NCI-H187 (cell line): ENCODE measurements around the gene BPIFB4.
"Not testable (repeated sequence)": the region's sequence is repeated elsewhere in the genome, so short reads cannot be mapped to it uniquely, and the experiment has no call there.

ENCODE experiments used
- DNase-seq, 2 experiments: peaks; one replicate each; lab custom pipeline; 2025; lab: John Stamatoyannopoulos, UW

BPIFB4 gene

DNA sequence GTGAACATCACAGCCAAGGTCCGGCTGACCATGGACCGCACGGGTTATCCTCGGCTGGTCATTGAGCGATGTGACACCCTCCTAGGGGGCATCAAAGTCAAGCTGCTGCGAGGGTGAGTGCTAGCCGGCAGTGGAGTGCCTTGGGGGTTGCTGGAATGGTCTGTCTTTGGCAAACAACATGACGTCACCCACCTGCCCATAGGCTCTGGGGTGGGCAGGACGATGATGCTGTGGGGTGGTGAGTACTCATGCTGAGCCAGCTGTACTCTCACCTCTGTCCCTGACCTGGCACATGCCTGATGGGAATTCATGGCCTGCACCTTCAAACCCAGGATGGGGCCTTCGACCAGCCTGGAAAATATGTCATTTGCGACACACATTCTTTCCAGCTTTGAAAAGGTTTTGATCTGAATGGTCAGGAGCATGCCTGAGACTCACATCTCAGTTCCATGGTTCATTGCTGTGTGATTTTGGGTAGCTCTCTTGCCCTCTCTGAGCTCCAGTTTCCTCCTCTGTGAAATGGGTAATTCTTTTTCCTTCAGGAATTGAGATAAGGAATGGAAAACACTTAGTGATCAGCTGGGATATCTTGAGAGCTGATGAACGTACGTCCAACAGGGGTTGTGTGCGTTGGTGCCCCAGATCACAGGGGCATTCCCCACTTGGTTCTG is 6.7 kb downstream of the BPIFB4 start:
- DNase-seq: no peak

DNA sequence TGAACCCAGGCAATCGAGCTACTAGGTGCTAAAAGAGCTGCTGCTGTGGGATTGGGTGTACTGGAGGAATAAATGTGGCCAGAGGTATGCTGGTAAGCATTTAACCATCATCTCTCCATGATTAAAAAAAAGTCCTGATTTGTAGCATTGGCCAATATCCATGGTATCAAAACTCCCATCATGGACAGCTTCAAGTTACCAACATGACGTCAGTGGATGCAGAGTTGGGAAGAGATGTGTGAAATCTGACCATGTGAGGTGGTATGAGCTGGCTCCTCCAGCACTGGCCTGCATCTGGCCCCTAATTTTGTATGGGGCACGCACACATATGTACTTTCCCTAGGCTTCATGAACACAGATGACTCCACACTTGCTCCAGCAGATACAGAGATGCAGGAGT is 11.7 kb downstream of the BPIFB4 start:
- DNase-seq: no peak

DNA sequence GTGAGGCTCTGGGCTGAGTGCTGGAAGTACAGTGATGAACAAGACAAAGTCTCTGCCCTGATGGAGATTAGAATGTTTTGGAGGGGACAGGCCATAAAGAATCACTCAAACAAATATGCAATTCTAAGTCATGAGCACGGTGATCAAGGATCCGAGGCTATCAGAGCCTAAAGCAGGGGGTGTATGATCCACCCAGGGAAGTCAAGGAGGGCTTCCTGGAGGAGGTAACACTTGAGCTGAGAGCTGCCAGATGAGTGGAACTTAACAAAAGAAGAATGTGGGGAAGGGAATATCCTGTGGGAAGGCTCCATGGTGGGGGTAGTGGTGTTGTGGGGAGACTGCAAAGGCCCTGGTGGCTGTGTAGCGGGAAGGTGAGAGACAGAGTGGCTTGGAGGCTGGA is 12.2 kb downstream of the BPIFB4 start:
- DNase-seq: no peak

DNA sequence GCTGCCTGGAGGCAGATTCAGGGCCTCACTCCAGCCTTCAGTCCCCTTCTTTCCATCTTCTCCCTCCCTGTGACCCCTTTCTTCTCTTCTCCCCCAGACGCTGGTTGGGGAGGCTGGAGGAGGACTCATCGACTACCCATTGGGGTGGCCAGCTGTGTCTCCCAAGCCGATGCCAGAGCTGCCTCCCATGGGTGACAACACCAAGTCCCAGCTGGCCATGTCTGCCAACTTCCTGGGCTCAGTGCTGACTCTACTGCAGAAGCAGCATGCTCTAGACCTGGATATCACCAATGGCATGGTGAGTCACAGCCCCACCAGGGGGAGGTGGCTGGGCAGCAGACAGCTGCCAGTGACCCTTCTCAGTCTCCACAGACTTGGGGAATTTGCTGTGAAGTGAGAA is 12.9 kb downstream of the BPIFB4 start:
- no peak for DNase-seq

DNA sequence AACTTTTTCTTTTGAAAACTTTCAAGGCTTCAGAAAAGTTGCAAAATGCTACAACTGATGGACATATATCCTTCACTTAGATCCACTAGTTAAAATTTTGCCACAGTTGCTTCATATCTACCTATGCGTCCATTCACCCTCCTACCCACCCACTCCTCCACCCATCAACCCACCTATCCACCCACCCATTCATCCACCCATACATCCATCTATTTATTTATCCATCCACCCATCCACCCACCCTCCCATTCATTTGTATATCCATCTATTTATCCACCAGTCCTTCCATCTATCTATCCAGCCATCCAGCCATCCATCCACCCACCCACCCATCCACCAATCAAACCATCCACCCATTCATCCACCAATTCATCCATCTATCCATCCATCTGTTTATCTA is 13.6 kb downstream of the BPIFB4 start:
- no peak for DNase-seq

DNA sequence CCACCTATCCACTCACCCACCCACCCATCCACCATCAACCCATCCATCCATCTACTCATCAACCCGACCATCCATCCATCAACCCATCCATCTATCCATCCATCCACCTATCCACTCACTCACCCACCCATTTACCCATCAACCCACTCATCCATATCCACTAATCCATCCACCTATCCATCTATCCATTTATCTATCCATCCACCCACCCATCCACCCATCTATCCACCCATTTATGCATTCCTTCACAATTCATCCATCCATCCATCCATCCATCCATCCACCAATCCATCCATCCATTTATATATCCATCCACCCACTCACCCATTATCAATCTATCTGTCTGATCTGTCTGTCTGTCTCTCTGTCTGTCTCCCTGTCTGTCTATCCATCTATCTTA is 14.1 kb downstream of the BPIFB4 start:
- DNase-seq: no peak

DNA sequence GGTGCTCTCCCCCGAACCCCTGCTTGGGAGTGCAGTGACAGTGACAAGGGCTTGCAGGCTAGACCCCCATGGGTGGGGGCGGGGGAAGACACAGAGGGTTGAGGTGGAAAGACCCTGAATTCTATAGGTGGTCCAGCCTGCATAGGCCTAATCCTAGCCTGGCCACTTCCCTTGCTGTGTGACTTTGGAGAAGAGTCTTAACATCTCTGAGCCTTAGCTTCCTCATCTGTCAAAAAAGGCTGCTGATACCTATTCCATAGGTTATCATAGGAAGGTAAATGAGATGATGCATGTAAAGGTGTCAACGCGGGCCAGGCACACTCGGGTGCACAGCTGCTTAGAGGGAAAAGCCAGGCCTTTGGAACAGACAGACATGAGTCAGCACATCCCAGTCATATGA is 15.8 kb downstream of the BPIFB4 start:
- DNase-seq: no peak

DNA sequence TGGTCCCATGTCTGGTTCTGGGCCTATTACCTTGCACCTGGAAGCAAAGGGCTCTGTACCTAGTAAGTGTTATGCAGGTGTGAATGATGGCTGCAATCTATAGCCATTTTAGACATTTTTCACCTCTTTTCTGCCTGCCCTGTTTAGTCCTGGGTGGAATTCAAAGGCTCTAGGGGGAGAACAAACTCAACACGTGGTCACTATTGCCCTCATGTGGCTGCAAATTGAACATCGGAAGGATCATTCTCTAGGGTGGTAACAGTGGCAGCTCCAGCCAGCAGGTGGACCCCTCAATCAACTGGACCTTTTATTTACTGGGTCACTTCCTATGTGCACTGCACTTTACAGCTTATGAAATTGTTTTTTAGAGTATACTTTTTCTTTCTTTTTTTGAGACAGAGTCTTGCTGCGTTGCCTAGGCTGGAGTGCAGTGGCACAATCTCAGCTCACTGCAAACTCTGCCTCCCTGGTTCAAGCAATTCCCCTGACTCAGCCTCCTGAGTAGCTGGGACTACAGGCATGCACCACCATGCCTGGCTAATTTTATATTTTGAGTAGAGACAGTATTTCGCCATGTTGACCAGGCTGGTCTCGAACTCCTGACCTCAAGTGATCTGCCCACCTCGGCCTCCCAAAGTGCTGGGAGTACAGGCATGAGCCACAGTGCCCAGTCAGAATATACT is 16.6 kb downstream of the BPIFB4 start:
- DNase-seq: peak; percentile 4 to 32

DNA sequence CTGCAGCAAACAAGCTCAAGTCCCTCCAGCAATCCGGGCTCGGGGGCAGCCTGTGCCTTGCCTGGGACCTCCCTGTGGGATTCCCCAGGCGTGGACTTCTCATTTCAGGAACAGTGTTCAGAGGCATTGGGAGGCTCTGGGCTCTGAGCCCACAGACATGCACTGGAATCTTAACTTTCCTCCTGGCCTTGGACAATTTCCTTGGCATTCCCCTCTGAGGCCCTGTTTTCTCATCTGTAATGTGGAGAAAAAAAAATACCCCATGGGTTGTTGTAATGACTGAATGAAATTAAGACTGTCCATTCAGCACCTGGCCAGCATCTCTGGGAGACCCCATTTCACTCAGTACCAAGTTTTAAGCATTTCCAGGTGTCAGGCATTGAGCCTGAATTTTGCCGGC is 17.6 kb downstream of the BPIFB4 start:
- no peak for DNase-seq

DNA sequence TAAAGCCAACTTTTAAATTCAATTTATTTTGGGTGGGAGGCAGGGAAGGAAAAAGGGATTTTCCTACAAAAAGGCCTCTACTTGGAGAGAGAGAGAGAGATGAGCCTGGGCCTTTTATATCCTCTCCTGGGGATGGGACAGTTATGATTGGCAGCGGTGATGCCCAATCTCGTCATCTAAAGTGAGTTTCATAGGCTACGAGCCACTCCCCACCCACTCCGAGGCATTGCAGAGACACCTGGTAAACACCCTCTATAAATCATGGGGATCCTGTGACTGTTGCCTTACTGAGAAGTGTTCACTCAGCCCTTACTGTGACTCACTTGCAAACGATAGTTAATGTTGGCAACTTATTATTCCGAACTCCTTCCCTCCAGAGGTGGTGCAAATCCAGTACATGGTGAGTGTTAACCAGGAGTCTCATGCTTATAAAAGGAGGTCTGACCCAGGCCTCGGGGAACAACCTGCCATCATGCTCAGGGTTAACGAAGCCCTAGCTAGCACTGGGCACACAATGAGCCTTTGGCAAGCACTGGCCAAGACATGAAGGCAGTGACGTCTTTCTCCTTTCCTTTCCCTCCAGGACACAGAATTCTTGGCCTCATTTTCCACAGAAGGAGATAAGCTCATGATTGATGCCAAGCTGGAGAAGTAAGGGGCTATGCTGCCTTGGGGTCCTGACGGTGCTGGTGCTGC is 20.5 kb downstream of the BPIFB4 start:
- no peak for DNase-seq

DNA sequence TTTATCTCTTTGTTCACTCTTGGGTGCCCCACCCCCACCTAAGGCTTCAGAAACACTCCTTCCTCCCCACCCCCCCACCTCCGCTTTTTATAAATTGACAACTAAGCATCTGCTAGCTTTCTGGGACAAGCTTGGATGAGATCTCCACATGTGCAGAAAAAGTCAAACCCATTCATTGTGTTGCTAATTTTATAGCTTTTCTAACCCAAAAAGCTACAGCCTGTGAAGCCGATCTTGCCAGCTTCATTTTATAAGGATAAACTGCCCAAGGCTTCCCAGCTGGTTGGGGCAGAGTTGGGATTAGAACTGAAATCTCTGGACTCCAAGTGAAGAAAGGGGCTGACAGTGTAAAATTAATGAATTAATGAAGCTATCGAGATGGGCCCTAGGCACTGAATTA is 24.1 kb downstream of the BPIFB4 start:
- DNase-seq: no peak

DNA sequence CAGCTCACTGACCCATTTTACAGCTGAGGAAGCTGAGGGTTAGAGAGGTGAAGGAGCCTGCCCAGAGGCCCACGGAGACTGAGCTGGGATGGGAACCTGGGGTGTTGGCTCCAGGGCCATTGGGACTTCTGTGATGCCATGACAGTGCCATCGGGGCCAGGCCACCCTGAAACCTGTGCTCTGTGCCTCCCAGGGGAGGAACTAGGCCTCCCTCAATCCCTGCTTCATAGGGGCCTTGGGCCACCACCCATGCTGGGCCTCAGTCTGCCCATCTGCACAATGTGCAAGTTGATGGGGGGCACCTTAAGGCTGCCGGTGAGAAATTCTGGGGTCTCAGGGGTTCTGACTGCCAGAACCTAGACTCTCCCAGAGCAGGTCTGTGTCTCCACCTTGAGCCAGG is 24.9 kb downstream of the BPIFB4 start:
- no peak for DNase-seq

DNA sequence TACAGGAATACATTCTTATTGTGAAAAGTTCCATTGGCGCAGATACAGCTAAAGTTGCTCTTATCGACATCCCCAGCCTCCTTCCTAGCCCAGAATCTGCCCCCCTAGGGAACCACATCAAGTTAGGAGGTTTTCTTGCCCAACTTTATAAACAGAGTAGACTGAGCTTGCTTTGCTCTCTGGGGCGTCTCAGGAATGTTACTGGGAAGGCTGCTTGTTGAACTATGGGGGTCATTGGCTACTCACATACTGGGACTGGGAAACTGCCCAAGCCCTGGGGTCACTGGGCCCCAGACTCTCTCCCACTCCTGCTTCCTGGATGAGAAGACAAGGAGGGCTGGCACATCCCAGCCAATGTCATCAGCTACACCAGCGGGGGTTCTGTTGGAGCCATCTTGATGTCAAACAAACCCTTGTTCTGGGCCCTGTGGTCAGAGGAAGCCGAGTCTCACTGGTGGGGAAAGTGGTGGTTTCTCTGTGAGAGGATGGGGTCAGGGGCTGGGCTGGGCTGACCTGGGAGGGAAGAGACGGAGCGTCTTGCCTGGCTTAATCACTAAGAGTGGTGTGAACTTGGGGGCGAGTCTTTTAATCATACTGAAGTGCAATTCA is 26.0 kb downstream of the BPIFB4 start:
- no peak for DNase-seq

DNA sequence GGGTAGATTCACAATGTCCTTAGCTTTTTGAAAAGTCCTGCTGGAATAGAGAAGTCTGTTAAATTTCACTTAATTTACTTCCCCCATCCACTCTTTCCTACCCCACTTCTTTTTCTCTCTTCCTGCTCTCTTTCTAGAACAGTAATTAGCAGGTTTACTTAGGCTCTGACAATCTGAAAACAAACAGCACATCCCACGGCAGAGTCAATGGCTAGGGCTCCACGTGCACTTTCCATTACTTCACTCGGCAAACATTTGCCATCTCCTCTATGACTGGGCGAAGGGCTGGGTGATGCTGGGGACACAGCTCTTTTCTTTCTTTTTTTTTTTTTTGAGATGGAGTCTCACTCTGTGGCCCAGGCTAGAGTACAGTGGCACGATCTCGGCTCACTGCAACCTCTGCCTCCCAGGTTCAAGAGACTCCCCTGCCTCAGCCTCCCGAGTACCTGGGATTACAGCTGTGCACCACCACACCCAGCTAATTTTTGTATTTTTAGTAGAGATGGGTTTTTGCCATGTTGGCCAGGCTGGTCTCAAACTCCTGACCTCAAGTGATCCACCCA is 26.7 kb downstream of the BPIFB4 start:
- DNase-seq: not testable (repeated sequence)

DNA sequence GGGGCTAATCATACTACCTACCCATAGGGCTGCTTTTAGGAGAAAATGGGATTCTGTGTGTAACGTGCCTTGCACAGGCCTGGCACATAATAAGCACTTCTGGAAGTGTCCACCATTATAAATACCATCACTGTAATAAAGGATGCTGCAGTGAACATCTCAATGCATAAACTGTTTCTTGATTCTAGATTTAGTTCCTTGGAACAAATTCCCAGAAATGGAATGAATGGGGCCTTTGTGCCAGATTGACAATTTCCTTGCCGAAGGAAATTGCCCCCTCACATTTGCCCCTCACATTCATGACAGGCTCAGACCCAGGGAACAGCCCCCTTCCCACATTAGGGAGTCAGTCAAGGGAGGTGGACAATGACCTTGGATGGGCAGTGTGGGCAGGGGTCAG is 29.2 kb downstream of the BPIFB4 start:
- no peak for DNase-seq

DNA sequence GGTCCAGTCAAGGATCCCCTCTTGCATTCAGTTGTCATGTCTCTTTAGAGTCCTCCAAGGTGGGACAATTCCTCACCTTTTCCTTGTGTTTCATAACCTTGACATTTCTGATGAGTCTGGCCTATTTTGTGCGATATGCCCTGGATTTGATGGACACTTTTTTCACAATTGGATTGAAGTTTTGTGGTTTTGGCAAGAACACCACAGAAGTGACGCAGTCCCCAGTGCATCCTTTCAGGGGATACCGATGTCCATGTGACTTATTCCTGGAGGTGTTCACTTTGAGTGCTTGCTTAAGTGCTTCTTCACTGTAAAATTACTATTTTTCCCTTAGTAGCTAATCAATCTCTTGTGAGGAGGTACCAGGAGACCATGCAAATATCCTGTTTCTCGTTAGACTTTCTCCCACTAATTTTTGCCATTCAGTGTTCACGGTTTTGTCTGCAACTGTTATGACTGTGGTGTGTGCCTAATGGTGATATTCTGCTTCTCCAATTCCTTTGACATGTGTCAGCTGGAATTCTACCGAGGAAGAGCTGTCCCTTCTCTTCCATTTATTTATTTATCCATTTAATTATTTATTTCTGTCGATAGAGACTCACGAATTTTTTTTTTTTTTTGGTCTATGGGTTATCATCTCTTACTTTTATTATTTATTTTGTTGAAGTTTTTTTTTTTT is 30.8 kb downstream of the BPIFB4 start:
- DNase-seq: no peak

DNA sequence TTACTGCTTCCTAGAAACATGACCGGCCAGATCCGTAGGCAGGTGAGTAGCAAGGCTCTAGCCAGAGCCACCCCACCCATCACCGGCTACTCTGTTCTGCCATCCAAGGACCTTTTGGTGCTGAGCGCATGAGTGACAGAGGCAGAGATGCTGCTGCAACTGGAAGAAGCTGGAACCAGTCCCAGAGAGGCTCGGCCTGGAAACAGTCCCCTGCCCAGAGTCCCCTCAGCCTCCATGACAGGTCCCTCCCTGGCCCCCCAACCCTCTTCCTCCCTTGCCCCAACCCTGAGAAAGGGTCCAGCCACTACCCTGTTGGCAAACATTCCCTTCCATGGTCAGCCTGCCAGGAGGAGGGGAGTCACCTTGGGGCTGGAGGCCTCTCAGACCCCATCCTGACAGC is 31.9 kb downstream of the BPIFB4 start:
- DNase-seq: no peak

DNA sequence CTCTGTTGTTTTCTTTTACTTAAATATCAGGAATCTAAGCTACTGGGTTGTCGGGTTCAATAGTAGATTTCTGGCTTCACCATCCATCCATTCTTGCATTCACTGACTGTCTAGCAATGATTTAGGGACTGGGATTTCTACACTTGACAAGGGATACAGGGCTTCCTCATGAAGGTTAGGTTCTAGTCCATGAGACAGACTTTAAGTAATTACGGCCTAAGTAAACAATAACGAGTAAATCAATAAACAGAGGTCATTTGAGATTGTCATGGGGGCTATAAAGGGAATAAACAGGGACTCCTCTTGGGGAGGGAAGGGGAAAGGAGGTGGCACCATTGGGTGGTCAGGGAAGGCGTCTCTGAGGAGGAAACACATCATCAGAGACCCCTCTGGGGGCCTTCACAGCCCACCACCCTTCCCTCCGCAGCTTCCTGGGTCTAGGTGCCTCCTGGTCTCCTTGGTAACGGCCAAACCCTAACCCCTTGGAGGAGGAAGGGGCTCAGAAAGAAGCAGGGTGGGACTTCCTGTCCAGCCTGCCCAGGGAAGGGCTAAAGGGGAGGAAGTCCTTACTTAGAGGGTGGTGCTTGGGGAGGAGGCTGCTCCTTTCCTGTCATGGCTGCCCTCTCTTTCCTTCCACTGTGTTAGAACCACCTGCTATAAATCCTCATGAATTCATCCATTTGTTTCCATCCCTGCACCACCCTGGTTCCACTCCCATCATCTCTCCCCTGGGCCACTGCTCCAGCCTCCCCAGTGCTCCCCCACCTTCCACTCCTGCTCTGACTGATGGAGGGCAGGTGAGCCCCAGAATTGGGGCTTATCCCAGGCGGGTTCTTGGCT is 33.3 kb downstream of the BPIFB4 start:
- no peak for DNase-seq

DNA sequence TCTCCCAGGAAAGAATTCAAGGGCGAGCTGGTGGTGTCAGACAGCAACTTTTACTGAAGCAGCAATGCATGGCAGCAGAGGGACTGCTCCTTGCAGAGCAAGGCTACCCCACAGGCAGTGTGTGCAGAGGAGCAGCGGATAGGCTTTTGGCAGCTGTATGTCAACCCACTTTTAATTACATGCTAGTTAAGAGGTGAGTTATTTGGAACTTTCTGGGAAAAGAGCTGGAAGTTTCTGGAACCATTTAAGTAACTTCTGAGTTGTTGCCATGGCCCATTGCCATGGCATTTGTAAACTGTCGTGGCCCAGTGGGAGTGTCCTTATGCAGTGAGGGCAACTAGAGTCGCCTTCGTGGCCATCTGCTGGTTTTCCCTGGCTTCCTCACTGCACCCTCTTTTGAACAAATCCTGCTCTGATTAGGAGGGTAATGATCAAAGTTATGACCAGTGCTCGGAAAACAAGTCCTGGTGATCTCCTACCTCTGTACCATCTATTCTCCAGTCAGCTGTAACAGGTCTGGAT is 34.0 kb downstream of the BPIFB4 start:
- no peak for DNase-seq

DNA sequence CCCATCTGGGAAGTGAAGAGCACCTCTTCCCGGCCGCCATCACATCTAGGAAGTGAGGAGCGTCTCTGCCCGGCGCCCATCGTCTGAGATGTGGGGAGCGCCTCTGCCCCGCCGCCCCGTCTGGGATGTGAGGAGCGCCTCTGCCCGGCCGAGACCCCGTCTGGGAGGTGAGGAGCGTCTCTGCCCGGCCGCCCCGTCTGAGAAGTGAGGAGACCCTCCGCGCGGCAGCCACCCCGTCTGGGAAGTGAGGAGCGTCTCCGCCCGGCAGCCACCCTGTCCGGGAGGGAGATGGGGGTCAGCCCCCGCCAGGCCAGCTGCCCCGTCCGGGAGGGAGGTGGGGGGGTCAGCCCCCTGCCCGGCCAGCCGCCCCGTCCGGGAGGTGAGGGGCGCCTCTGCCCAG is 36.1 kb downstream of the BPIFB4 start:
- not testable (repeated sequence) for DNase-seq
